Panc1 (cell line): Measurements from ENCODE around the gene ATP6V0A4. TPM values are rescaled to one million over a fixed set of nuclear protein-coding genes. Genes with fewer than 3 reads are reported as not detected.

ENCODE experiments used
- ATAC-seq: fragments of 200-7000 bp; cut with Tn5 transposase; 2 replicates; pipeline ENCODE4 v1.9.1; 2020; ENCODE audit warnings: mild to moderate bottlenecking, moderate library complexity
- BruUV-seq: library from RNA; stranded (reverse); fragments of 400-500 nt; replicated peaks from 2 replicates; lab custom pipeline; 2021; lab: Mats Ljungman, UMichigan
- CTCF ChIA-PET: fragments of 300-600 bp; sonication (Branson Sonifier 250); formaldehyde crosslinking; loops from one replicate; lab custom pipeline; 2022; ENCODE audit warnings: antibody characterized with exemption; lab: Charles Lee
- POLR2A ChIA-PET: fragments of 300-600 bp; sonication (Branson Sonifier 250); formaldehyde crosslinking; loops from one replicate; lab custom pipeline; 2022; ENCODE audit warnings: antibody characterized with exemption; lab: Charles Lee
- DNase-seq: peaks from one replicate; pipeline ENCODE4 v3.0.0-alpha.2; 2010; ENCODE audit warnings: low read depth, low spot score
- H3K27ac ChIP-seq: 2 replicates; pipeline ENCODE4 v1.5.1; 2011; ENCODE audit warnings: mild to moderate bottlenecking, low read length, inconsistent platforms
- H3K27me3 ChIP-seq: fragments of 200-500 bp; sonication (Bioruptor generic); 2 replicates; pipeline ENCODE4 v1.6.0; 2014; ENCODE audit warnings: low read length, inconsistent platforms; ENCODE audit not compliant: control insufficient read depth, insufficient read depth
- H3K36me3 ChIP-seq: fragments of 200-500 bp; sonication (Bioruptor generic); 2 replicates; pipeline ENCODE4 v1.5.1; 2014; ENCODE audit warnings: inconsistent platforms, mild to moderate bottlenecking, low read length, moderate library complexity; ENCODE audit not compliant: control insufficient read depth, insufficient read depth
- H3K4me1 ChIP-seq: 2 replicates; pipeline ENCODE4 v1.5.1; 2011; ENCODE audit warnings: inconsistent platforms, mild to moderate bottlenecking, low read length, moderate library complexity; ENCODE audit not compliant: control insufficient read depth, insufficient read depth
- H3K4me3 ChIP-seq, 2 experiments: 2 replicates each; pipeline ENCODE4 v1.5.1; 2011 to 2012; ENCODE audit warnings: low read depth in 2 of 2, low read length in 2 of 2, mild to moderate bottlenecking in 2 of 2, inconsistent platforms in 1 of 2, moderate library complexity in 1 of 2
- H3K9me3 ChIP-seq: fragments of 200-500 bp; sonication (Bioruptor generic); 2 replicates; pipeline ENCODE4 v1.5.1; 2014; ENCODE audit warnings: low read depth, mild to moderate bottlenecking, inconsistent platforms, low read length, moderate library complexity; ENCODE audit not compliant: control insufficient read depth, insufficient read depth
- POLR2AphosphoS5 ChIP-seq: IDR thresholded peaks from 2 replicates; pipeline ENCODE4 v1.6.1; 2012; ENCODE audit warnings: mild to moderate bottlenecking, low read depth, low read length, moderate library complexity
- SIN3A ChIP-seq: IDR thresholded peaks from 2 replicates; pipeline ENCODE4 v1.6.1; 2012; ENCODE audit warnings: low read depth, mild to moderate bottlenecking, low read length, moderate library complexity, borderline replicate concordance; ENCODE audit not compliant: insufficient read depth
- TCF7L2 ChIP-seq: IDR thresholded peaks from 2 replicates; pipeline ENCODE4 v1.6.1; 2011; ENCODE audit warnings: mild to moderate bottlenecking, low read depth, low read length, inconsistent platforms
- in situ Hi-C: cut with HindIII; loops from 2 replicates; pipeline ENCODE4 v1.10.0; 2016; ENCODE audit warnings: low sequenced_read_pairs, low pct_unique_long_range_greater_than_20kb
- intact Hi-C: fragments of 100-400 bp; cut with micrococcal nuclease; formaldehyde crosslinking; loops from one replicate; pipeline ENCODE4 v1.10.0; 2022; ENCODE audit not compliant: unreplicated experiment
- total RNA-seq: library from RNA; stranded (reverse); gene quantifications from one replicate; pipeline ENCODE4 v1.2.1, GENCODE V29; 2021; ENCODE audit not compliant: unreplicated experiment
- TF ChIP-seq, protein P1 (sequence below): fragments of 450-650 bp; IDR thresholded peaks from 2 replicates; pipeline ENCODE4 v1.5.1; 2017; ENCODE audit warnings: mild to moderate bottlenecking
- TF ChIP-seq, protein P2 (sequence below), 2 experiments: IDR thresholded peaks; 2 replicates each; pipeline ENCODE4 v1.6.1; 2011 to 2012; ENCODE audit warnings: low read depth in 2 of 2, control low read depth in 1 of 2, low read length in 1 of 2, mild to moderate bottlenecking in 1 of 2, moderate library complexity in 1 of 2; ENCODE audit not compliant: insufficient read depth in 1 of 2

The ATP6V0A4 gene
- total RNA-seq, 1 experiment from 2014 or later: 0.15 TPM

DNA sequence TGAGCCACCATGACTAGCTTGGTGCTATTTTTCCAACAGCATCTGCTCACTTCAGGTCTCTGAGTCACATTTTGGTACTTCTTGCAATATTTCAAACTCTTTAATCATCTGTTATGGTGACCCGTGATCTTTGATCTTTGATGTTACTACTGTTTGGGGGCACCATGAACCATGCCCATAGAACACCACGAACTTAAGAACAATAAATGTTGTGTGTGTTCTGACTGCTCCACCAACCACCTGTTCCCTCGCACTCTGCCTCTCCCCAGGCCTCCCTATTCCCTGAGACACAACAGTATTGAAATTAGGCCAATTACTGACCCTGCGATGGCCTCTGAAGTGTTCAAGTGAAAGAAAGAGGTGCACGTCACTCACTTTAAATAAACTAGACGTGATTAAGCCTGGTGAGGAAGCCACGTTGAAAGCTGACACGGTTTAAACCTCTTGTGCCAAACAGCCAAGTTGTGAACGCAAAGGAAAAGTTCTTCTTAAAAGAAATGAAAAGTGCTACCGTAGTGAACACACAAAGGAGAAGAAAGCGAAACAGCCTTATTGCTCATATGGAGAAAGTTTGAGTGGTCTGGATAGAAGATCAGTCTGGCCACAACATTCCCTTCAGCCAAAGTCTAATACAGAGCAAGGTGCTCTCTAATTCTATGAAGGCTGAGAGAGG lies 27.2 kb upstream of the ATP6V0A4 start:
- POLR2A ChIA-PET: no interaction called here
- H3K27me3 ChIP-seq: no peaks in the 10 kb centered on the region
- CTCF ChIA-PET: interaction anchor here (0.7 kb wide), 1 partner anchor 16 kb away, joined by 8 read pairs; no protein-coding TSS in a partner anchor
- in situ Hi-C loops (no loop called here), intact Hi-C loops (no loop called here)
- no peaks in the 10 kb centered on the region for H3K4me1 ChIP-seq
- no peak overlapping the region for H3K27ac ChIP-seq
- DNase-seq (no peak), ATAC-seq (no peak)
- TF ChIP-seq, protein P1, sequence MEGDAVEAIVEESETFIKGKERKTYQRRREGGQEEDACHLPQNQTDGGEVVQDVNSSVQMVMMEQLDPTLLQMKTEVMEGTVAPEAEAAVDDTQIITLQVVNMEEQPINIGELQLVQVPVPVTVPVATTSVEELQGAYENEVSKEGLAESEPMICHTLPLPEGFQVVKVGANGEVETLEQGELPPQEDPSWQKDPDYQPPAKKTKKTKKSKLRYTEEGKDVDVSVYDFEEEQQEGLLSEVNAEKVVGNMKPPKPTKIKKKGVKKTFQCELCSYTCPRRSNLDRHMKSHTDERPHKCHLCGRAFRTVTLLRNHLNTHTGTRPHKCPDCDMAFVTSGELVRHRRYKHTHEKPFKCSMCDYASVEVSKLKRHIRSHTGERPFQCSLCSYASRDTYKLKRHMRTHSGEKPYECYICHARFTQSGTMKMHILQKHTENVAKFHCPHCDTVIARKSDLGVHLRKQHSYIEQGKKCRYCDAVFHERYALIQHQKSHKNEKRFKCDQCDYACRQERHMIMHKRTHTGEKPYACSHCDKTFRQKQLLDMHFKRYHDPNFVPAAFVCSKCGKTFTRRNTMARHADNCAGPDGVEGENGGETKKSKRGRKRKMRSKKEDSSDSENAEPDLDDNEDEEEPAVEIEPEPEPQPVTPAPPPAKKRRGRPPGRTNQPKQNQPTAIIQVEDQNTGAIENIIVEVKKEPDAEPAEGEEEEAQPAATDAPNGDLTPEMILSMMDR: no peak
- TF ChIP-seq TCF7L2: no peak
- TF ChIP-seq, protein P2, sequence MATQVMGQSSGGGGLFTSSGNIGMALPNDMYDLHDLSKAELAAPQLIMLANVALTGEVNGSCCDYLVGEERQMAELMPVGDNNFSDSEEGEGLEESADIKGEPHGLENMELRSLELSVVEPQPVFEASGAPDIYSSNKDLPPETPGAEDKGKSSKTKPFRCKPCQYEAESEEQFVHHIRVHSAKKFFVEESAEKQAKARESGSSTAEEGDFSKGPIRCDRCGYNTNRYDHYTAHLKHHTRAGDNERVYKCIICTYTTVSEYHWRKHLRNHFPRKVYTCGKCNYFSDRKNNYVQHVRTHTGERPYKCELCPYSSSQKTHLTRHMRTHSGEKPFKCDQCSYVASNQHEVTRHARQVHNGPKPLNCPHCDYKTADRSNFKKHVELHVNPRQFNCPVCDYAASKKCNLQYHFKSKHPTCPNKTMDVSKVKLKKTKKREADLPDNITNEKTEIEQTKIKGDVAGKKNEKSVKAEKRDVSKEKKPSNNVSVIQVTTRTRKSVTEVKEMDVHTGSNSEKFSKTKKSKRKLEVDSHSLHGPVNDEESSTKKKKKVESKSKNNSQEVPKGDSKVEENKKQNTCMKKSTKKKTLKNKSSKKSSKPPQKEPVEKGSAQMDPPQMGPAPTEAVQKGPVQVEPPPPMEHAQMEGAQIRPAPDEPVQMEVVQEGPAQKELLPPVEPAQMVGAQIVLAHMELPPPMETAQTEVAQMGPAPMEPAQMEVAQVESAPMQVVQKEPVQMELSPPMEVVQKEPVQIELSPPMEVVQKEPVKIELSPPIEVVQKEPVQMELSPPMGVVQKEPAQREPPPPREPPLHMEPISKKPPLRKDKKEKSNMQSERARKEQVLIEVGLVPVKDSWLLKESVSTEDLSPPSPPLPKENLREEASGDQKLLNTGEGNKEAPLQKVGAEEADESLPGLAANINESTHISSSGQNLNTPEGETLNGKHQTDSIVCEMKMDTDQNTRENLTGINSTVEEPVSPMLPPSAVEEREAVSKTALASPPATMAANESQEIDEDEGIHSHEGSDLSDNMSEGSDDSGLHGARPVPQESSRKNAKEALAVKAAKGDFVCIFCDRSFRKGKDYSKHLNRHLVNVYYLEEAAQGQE (IDR thresholded peaks at IDR 0.05; ENCODE audit: insufficient read depth in 1 of 2, low read depth in 2 of 2, low read length in 1 of 2): no peak
- TF ChIP-seq SIN3A: no peak
- TF ChIP-seq POLR2AphosphoS5: no peak
- BruUV-seq: no TSS peak
- H3K4me3 ChIP-seq: no peak overlapping the region
- no peaks in the 10 kb centered on the region for H3K36me3 ChIP-seq
- no peaks in the 10 kb centered on the region for H3K9me3 ChIP-seq

DNA sequence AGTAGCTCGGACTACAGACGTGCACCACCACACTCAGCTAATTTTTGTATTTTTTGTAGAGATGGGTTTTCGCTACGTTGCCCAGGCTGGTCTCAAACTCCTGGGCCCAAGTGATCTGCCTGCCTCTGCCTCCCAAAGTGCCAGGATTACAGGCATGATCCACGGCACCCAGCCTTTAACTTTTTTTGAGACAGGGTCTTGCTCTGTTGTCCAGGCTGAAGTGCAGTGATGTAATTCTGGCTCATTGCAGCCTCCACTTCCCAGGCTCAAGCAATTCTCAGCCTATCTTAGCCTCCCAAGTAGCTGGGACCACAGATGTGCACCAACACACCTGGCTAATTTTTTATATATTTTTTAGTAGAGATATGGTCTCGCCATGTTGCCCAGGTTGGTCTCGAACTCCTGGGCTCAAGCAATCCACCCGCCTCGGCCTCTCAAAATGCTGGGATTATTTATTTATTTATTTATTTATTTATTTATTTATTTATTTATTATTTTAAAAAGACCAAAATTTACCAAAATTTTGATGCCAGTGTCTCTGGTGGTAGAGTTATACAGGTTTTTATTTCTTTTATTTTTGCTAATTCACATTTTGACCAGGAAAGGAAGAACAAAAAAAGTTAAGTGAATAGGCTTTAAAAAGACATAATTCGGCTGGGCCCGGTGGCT lies 25.0 kb upstream of the ATP6V0A4 start:
- Histone ChIP-seq H3K36me3 (no peaks in the 10 kb centered on the region), H3K9me3 (no peaks in the 10 kb centered on the region), H3K27me3 (no peaks in the 10 kb centered on the region), H3K27ac (no peak overlapping the region), H3K4me1 (no peaks in the 10 kb centered on the region), H3K4me3 (no peak overlapping the region)
- no peak for ATAC-seq
- DNase-seq: no peak
- CTCF ChIA-PET: no interaction called here
- intact Hi-C loops (no loop called here), in situ Hi-C loops (no loop called here)
- POLR2A ChIA-PET: no interaction called here
- no peak for TF ChIP-seq TCF7L2
- TF ChIP-seq, protein P2 (IDR thresholded peaks at IDR 0.05; ENCODE audit: insufficient read depth in 1 of 2, low read depth in 2 of 2, low read length in 1 of 2): no peak
- no peak for TF ChIP-seq POLR2AphosphoS5
- TF ChIP-seq, protein P1: no peak
- TF ChIP-seq SIN3A: no peak
- BruUV-seq: no TSS peak
